GM19455 (cell line): ENCODE results near the gene RCOR3.
A peak's percentile ranks its signal among the peaks of the same experiment; 100 is the strongest.
"Not testable (repeated sequence)": the region's sequence is repeated elsewhere in the genome, so short reads cannot be mapped to it uniquely, and the experiment has no call there.

Experiments
- ATAC-seq: cut with Tn5 transposase; IDR thresholded peaks from one replicate; pipeline ENCODE4 v1.9.1; 2021; ENCODE audit not compliant: unreplicated experiment

Gene RCOR3

DNA sequence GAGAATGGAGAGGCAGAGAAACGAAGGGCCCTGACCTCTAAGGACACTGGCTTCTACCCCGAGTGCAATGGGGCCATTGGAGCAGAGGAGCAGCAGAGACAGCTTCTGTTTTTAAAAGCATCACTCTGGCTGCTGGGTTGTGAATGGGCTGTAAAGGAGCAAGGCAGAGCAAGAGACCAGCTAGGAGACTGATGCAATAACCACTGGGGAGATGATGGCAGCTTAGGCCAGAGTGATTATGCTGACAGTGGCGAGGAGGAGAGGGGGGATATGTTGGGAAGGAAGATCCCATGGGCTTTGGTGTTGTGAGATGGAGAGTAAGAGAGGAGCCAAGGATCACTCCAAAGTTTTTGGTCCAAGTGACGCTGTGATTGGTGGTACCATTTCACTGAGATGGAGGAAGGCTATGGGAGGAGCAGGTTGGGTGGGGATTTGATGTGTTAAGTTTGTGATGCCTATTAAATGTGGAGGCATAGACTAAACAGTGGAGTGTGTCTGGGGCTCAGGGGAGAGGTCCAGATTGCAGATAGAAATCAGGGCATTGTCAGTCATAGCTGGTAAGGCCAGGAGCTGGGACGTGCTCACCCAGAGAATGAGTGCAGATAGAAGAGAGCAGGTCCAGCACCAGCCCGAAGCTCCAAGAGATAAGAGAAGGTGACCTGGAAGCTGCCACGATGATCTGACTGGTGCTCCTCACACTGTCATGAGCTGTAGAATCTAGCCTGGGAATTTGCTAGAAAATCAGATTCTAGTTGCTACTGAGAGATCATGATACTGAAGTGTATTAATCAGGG is 78.5 kb downstream of the RCOR3 start:
- no peak for ATAC-seq

DNA sequence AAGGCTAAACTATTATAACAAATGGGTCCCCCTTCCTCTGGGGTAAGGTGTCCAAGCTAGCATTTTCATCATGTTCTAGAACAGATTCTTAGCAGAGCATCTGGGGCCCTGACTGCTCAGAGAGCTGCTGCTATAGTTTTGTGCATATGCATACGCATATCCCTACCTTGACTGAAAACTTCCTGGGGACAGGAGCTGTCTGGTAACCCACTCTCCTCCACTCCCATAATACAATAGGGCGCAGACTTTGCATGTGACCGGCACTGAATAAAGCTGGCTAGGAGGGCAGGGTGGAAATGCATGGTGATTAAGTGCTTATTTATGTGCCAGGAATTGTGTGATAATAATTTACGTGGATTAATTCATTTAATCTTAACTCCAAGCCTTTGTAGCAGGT is 79.1 kb downstream of the RCOR3 start:
- ATAC-seq: no peak

DNA sequence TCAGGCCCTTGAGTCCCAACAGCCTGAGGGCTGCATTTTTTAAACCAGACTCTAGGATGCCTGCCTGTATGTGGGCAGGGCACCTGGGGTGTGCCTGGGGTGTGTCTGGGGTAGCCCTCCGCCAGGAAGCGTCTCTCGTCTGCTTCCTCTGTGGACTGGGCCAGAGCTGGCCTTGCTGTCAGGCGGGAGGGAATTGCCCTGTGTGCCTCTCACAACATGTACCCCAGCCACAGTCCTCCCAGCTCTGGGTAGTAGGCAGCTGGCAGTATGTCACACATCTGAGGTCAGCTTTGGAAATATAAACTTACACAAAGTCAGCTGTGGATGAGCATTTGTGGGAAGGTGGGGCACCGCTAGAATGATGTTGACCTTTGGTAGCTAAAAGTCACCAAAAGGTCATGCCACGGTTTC is 80.5 kb downstream of the RCOR3 start:
- ATAC-seq: no peak

DNA sequence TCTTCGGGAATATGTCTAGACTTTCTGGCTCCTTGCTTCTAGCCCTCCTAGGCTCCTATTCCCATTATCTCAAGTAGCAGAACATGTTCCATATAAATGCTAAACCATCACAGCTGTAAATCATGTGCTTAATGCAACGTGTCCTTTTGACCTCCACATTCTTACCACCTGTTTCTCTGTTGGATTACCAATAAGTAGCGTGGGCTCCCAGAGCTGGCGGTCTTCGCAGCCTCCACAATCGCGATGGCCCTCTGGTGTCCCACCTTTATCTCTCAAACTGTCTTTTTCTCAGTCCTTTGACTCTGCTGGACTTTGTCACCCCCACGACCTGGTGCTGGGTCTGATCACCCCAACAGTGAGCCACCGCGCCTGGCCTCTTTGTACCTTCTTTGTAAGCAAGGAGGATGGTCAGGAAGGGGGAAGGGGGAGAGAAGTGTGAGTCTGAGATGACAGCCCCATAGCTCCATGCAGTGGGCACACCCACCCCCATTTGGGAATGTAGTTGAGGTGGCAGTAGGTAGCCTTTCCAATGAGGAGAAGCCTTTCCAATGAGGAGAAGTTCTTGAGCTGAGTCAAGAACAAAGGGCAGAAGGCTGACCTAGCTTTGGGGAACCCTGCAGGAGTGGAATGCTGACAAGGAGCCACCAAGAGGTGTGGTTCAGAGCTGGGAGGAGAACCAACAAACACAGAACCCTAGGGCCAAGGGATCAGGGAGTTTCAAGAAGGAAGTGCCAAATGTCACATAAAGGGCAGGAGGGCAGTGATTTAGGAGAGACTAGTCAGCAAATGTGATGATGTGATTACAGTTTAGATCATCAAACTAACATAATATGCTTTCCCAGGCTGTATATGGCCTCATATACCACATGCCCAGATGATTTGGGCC is 81.7 kb downstream of the RCOR3 start:
- no peak for ATAC-seq

DNA sequence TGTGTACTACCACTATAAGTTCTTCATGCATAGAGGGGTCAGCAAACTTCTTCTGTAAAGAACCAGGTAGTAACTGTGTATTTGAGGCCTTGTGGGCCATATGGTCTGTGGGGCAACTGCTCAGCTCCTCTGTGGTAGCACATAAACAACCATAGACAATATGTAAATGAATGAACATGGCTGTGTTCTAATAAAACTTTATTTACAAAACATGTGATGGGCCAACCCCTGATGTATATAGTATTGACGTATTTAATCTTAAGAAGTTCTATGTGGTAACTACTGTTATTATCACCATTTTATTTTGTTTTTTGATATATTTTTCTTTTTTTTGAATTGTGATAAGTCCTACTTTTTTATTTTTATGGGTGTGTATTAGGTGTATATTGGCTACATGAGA is 82.8 kb downstream of the RCOR3 start:
- ATAC-seq: no peak

DNA sequence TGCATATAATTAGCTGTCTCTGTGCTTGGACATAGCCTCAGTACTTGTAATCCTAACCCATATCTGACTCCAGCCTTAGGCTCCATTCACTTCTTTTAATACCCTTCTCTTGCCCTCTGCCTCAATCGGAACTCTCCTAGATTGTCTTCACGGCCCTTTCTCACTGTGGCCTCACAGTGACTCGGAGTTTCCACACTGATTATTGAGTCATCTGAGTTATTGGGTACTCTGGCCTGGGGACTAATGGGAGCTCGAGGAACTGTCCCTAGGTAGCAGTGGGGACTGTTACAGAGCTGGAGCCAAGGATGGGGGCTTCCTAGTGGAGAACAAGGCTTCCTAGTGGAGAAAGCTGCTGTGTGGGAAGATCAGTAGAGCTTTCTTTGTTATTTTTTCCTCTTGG is 84.4 kb downstream of the RCOR3 start:
- ATAC-seq: no peak

DNA sequence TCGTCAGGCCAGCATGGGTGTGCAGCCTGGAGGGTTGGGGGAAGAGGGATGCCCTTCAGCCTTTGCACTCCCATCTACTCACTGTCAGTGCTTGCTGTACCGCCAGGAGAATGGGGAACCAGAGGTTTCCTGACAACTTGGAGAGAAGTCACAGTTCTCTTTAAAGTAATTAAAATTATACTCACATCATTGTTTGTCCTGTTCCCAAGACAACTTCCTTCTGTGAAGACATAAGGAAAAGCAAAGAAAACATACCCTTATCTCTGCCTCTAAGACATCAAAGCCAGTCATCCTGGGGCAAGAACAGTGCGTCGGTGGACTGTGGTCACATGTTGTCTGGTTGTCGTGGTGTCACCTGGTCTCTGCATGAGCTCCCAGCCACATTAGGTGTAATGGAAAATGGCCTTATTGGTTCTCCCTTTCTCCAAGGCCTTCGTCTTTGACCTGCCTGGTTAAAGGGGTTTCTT is 85.0 kb downstream of the RCOR3 start:
- no peak for ATAC-seq

DNA sequence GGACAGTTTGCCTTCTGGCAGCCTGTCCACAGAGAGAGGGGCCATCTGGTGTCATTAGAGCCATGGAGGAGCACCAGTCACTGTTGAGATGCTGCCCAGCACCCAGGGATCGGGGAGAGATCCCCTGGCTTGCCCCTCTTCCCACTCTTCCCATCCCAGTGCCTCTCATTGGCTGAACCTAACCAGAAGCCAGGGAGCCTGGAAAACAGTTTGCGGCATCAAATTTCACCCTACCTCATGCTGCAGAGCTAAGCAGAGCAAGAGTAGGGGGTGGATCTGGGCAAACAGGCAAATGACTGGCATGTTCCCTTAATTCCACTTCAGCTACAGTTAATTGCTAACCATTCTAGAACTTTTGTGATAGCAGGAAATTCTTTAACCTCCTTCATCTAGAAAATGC is 86.6 kb downstream of the RCOR3 start:
- ATAC-seq: no peak

DNA sequence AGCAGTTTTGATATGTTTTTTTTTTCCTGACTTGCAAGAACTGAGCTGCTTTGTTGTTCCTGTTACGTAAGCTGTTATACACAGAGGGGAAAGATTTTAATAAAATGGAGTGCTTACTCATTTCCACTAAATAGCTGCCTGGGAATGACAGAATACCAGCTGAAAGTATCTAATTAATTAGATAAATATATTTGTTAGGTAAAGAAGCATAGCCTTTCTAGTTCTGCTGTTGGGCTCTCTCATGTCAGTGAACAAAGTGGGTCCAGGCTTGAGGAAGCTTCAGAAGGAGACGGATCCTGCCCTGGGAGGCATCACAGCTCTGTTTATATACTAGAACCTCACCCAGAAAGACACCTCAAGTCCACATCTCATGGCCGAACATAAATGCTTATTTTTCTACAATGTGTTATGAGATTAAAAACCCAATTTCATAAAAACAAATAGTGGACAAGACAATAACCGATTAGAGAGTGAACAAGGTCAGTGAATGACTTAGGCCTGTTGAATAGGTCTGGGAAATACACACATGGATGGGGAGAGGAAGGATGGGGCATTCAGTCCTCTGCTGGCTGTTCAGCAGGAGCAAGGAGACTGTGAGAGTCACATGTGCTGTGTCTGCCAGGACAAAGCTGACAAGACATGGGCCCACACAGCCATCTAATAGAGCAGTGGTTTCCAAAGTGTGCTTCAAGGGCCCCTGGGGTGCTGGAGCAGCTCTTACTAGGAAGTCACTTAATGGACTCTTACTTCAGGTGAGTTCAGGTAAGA is 88.1 kb downstream of the RCOR3 start:
- no peak for ATAC-seq

DNA sequence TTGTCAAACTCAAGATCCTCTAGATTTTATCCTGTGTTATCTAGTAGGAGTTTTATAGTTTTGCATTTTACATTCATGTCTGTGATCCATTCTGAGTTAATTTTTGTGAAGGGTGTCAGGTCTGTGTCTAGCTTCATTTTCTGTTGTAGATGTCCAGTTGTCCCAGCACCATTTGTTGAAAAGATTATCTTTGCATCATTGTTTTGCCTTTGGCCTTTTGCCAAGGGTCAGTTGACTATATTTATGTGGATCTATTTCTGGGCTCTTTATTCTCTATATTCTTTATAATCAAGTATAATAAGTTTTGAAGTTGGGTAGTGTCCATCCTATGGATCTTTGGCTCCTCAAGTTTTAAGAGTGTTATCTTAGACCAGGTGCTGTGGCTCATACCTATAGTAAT is 89.4 kb downstream of the RCOR3 start:
- ATAC-seq: no peak

DNA sequence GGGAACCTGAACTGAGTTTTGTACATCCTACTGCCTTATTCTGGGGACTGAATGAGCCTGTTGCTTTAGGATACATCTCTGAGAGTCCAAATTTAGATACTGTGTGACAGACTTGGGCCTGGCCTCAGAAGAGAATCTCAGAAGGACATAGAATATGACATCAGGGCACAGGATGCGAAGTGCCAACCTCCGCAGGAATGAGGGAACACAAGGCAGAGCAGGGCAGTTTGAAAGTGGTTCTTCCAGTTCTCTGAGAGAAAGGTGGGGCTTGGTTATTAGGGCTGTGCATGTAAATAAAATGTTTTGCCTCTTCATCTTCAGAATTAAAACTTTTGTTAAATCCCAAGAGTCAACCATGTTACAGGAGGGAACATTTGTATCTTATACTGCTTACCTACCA is 90.6 kb downstream of the RCOR3 start:
- ATAC-seq: no peak

DNA sequence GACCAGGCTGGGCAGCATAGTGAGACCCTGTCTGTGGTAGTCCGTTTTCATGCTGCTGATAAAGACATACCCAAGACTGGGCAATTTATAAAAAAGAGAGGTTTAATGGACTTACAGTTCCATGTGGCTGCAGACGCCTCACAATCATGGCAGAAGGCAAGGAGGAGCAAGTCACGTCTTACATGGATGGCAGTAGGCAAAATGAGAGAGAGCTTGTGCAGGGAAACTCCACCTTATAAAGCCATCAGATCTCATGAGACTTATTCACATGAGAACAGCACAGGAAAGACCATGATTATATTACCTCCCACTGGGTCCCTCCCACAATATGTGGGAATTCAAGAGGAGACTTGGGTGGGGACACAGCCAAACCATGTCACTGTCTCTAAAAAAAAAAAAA is 92.9 kb downstream of the RCOR3 start:
- ATAC-seq: not testable (repeated sequence)

DNA sequence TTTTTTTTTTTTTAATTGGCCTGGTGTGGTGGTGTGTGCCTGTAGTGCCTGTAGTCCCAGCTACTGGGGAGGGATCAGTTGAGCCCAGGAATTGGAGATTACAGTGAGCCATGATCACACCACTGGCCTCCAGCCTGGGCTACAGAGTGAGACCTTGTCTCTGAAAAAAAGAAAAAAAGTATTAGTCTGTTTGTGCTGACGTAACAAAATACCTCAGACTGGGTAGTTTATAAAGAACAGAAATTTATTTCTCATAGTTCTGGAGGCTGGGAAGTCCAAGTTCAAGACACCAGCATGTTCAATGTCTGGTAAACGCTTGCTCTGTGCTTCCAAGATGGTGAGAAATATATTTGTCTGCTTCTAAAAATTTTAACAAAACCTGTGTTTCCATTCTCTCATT is 93.3 kb downstream of the RCOR3 start:
- no peak for ATAC-seq

DNA sequence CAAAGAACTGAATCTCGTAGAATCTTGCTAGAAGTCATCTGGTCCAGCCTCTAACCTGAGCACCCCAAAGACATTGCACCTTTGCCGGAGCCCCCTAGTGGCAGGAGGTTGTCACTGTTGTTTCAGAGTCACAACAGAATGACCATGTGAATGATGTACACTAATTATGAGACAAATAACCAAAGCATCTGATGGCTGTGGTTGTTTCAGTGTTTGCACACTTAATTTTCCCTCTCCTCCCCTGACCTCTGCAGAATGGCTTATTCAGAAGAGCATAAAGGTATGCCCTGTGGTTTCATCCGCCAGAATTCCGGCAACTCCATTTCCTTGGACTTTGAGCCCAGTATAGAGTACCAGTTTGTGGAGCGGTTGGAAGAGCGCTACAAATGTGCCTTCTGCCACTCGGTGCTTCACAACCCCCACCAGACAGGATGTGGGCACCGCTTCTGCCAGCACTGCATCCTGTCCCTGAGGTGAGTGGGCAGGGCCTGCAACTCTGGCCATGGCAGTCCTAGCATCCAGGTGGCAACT is 93.9 kb downstream of the RCOR3 start:
- peak; percentile 92 for ATAC-seq

DNA sequence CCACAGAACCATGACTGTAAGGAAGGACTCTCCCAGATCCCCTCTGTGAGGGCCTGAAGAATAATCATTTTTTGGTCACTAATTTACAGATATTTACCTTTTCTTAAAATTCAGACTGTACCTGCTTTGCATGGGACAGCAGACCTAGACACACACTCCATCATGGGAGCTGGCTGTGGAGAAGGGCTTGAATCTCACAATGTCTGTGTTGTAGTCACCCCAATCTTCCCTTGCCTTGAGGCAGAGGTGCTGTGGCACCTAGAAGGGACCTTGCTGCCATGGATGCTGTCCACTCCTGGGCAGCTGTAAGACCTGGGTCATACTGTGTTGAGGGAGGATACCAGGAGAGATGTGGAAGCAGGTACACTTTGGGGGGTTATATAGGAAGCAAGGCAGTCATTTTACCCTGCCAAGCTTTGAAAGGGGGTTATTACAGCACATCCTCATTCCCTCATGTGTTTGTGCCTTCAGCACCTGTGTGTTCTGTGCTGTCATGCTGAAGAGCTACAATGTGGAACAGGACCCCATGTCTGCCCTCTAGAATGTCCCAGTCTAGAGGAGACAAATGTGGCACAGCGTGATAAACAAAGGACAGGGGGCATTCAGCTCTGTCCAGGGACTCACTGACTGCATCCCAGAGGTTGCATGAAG is 94.5 kb downstream of the RCOR3 start:
- no peak for ATAC-seq

DNA sequence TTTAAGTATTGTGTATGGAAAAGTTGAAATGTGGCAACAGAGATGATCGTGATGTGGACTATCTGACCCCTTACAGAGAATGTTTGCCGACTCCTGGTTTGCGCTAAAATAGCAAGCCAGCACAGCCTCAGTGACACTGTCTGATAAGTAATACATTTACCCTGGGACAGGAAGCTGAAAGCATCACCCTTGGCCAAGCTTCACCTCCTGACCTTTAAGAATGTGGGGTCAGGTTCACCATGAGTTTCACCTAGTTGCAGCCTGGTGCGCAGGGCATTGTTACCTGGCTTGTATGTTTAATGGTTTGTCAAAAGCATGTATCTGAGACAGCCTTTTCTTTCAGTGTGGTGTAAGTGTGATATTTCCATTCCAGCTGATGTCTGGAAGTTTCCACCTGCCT is 96.7 kb downstream of the RCOR3 start:
- no peak for ATAC-seq

DNA sequence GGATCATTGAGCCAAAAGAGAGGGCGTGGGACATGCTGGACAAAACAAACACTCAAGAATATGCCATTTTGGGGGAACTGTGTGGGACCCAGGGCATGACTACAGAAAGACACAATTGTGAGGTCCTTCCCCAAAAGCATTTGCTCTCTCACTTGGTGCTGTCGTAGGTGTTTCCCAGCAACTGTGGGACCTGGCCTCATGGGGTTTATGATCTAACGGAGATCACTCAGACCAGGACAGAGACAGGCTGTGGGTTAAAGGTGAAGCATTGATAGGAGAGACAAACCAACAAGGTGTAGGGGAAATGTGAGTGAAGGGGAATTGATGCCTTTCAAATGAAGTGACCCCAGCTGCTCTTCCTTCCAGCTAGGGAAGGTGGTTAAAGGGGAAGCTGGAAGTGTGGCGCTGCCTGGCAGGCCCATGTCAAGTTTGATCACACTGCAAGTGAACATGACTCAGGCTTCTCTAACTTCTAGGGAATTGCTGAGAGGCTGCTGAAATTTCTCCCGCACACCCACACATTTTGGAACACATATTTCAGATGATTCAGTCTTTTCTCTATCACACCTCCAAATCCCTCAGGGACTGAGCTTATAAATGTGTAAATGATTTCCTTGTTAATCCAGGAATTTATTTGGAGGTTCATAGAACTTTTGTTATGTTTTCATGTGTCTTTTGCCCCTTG is 97.7 kb downstream of the RCOR3 start:
- ATAC-seq: no peak

DNA sequence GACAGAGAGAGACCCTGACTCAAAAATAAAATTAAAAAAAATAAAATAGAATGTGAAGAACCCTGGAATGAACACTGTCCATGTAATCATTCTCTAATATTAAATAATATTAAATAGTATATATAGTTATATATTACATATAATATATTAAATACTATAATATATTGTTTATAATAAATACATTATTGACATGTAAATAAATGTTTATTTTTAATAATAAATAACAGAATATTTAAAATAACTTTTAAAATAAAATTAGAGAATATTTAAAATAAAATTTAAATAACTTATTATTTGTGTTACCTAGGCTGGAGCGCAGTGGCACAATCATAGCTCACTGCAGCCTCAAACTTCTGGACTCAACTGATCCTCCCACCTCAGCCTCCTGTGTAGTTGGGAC is 99.5 kb downstream of the RCOR3 start:
- ATAC-seq: no peak

DNA sequence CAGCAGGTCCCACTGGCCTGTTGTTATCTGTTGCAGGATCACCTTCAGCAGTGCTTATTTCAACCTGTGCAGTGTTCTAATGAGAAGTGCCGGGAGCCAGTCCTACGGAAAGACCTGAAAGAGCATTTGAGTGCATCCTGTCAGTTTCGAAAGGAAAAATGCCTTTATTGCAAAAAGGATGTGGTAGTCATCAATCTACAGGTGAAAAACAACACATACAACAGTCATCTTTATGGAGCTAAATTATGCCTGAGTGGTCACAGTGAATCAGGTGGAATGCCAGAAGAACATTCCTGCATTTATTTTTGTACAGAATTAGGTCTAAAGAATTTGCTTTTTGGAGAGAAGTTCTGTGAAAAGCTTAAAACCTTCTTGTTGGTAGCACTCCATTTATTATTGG is 100.7 kb downstream of the RCOR3 start:
- no peak for ATAC-seq

DNA sequence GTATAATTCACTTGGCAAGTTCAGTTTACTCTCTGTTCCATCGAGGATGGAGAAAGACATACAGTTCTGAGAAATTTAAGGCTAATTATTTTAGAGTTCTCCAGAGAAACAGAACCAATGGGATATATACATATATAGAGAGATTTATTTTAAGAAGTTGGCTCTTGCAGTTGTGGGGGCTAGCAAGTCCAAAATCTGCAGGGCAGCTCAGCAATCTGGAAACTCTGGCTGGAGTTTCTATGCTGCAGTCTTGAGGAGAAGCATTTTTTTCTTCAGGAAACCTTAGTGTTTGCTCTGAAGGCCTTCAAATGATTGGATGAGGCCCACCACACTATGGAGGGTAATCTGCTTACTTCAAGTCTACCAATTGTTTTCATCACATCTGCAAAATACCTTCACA is 102.0 kb downstream of the RCOR3 start:
- ATAC-seq: no peak
